Lung (tissue), 12 donors: ENCODE results near the gene MCM3AP. TPM values are rescaled to one million over a fixed set of nuclear protein-coding genes. Genes with fewer than 3 reads are reported as not detected.
A peak's percentile ranks its signal among the peaks of the same experiment; 100 is the strongest.

Experiments
- ATAC-seq: fragments of 200-7000 bp; cut with Tn5 transposase; one replicate; pipeline ENCODE4 v1.9.1; 2020; ENCODE audit warnings: moderate number of reproducible peaks; ENCODE audit not compliant: insufficient read depth, low FRiP score
- DNase-seq, 3 donors: peaks; one replicate each; pipeline ENCODE4 v3.0.0-alpha.2; 2013 to 2017
- H3K27ac ChIP-seq, 2 donors: one replicate each; pipeline ENCODE4 v1.5.1; 2013; ENCODE audit warnings: mild to moderate bottlenecking in 2 of 2, moderate library complexity in 2 of 2, control low read depth in 1 of 2, inconsistent platforms in 1 of 2, low read depth in 1 of 2, low read length in 1 of 2
- H3K27me3 ChIP-seq, 3 donors: one replicate each; pipeline ENCODE4 v1.5.1; 2013; ENCODE audit warnings: low read length in 2 of 3; ENCODE audit not compliant: control insufficient read depth in 3 of 3, insufficient read depth in 3 of 3
- H3K36me3 ChIP-seq, 4 donors: one replicate each; pipeline ENCODE4 v1.5.1; 2013; ENCODE audit warnings: low read length in 4 of 4, mild to moderate bottlenecking in 1 of 4, moderate library complexity in 1 of 4; ENCODE audit not compliant: control insufficient read depth in 4 of 4, insufficient read depth in 4 of 4
- H3K4me1 ChIP-seq, 5 donors: one replicate each; pipeline ENCODE4 v1.5.1; 2013; ENCODE audit warnings: low read length in 5 of 5, mild to moderate bottlenecking in 2 of 5, moderate library complexity in 1 of 5; ENCODE audit not compliant: control insufficient read depth in 5 of 5, insufficient read depth in 5 of 5
- H3K4me3 ChIP-seq: one replicate; pipeline ENCODE4 v1.5.1; 2013; ENCODE audit warnings: mild to moderate bottlenecking, control low read depth, moderate library complexity
- H3K9ac ChIP-seq, 2 donors: one replicate each; pipeline ENCODE4 v1.5.1; 2013; ENCODE audit warnings: low read length in 2 of 2, control low read depth in 1 of 2; ENCODE audit not compliant: insufficient read depth in 1 of 2
- H3K9me3 ChIP-seq, 4 donors: one replicate each; pipeline ENCODE4 v1.5.1; 2013; ENCODE audit warnings: low read length in 3 of 4, mild to moderate bottlenecking in 1 of 4, moderate library complexity in 1 of 4; ENCODE audit not compliant: control insufficient read depth in 4 of 4, insufficient read depth in 3 of 4
- CTCF ChIP-seq: IDR thresholded peaks from 2 replicates; pipeline ENCODE4 v1.5.1; 2012; ENCODE audit warnings: mild to moderate bottlenecking; ENCODE audit errors: control extremely low read depth, extremely low read depth
- WGBS, 2 donors: extraction: QIAGEN DNeasy Blood & Tissue Kit; methylation state at CpG; one replicate each; pipeline ENCODE4 v1.1.7; 2013; 5-methylcytosine and 5-hydroxymethylcytosine counted together
- polyA plus RNA-seq, 2 donors: library from polyadenylated mRNA; stranded (reverse); fragments of 200-250 nt; gene quantifications; one replicate each; pipeline ENCODE4 v1.2.1, GENCODE V29; 2013
- total RNA-seq, 2 donors: library from RNA; depleted of rRNA in 1 of 2; stranded (reverse); fragments of >200 nt in 1 of 2; gene quantifications; one replicate each; pipeline ENCODE4 v1.2.1, GENCODE V29; 2014 to 2021
- donor health status: control.
- donor health status: control.
- donor health status: Bipolar disorder and iron deficiency.
- donor health status: healthy.
- donor health status: DM: yes; HTN: yes; CAD: no.

MCM3AP gene
- total and polyA plus RNA-seq, 4 donors, result 40.7 to 114 (median 78.7) TPM

GRCh38 chr21:46297338-46298271 is 12.2 kb upstream of the MCM3AP start:
- Histone ChIP-seq H3K9ac (peak overlapping the region in 1 of 2 donors; percentile 12), H3K36me3 (peaks cover 0 to 15% (median 6%) of the 10 kb centered on the region in 4 donors), H3K9me3 (no peaks in the 10 kb centered on the region), H3K4me3 (peak overlapping the region; percentile 11), H3K27ac (peak overlapping the region; percentile 14 to 37), H3K4me1 (peaks cover 0 to 16% (median 2%) of the 10 kb centered on the region in 5 donors), H3K27me3 (no peaks in the 10 kb centered on the region)
- no peak for TF ChIP-seq CTCF
- ATAC-seq, result peak; percentile 21
- peak; percentile 39 to 62 (median 57) for DNase-seq
- 3% methylated on average over 75 to 84 of the region's 84 CpGs for WGBS, 2 donors

- 38 to 82% methylated on average over 29 of the region's 29 CpGs for WGBS, 2 donors
- ATAC-seq (no peak), DNase-seq (peak; percentile 39 to 54 (median 48))
- Histone ChIP-seq H3K9me3 (no peaks in the 10 kb centered on the region), H3K36me3 (peaks cover 3 to 19% (median 12%) of the 10 kb centered on the region in 4 donors), H3K27me3 (no peaks in the 10 kb centered on the region), H3K4me1 (peaks cover 0 to 16% (median 2%) of the 10 kb centered on the region in 5 donors), H3K27ac (peak overlapping the region; percentile 26 to 53), H3K9ac (no peak overlapping the region), H3K4me3 (no peak overlapping the region)
- no peak for TF ChIP-seq CTCF
These were observed 10.8 kb upstream of the MCM3AP start for GRCh38 chr21:46295996-46296752.

- Histone ChIP-seq H3K4me3 (no peak overlapping the region), H3K9ac (no peak overlapping the region), H3K4me1 (peaks cover 0 to 16% (median 2%) of the 10 kb centered on the region in 5 donors), H3K27ac (peak overlapping the region; percentile 5 to 42), H3K27me3 (no peaks in the 10 kb centered on the region), H3K9me3 (no peaks in the 10 kb centered on the region), H3K36me3 (peaks cover 3 to 19% (median 10%) of the 10 kb centered on the region in 4 donors)
- ATAC-seq, result no peak
- TF ChIP-seq CTCF, result no peak
- WGBS, 2 donors, result 54 to 71% methylated on average over 9 of the region's 9 CpGs
- peak in 2 of 3 donors; percentile 27 to 37 for DNase-seq
These were observed 9.9 kb upstream of the MCM3AP start for GRCh38 chr21:46295177-46295770.
